ENCODE results near the gene DGKA.
A peak's percentile ranks its signal among the peaks of the same experiment; 100 is the strongest.

The DGKA gene

GRCh38 chr12:55966408-55967281 is 35.7 kb downstream of the DGKA start, which contains the start of gene CDK2:
Gene CDK2 (plus strand): TSS chr12:55966830. CDS start chr12:55967009, 179 bp downstream.
- Histone ChIP-seq H3K36me3 (ENCODE audit: control insufficient read depth in 2 of 2, insufficient read depth in 1 of 2, low read length in 2 of 2) (peaks cover 10 to 39% of the 10 kb centered on the region in 2 experiments), H3K4me3 (ENCODE audit: low read depth, low read length) (peak within 1 kb of the TSS; percentile 89), H3K9me3 (ENCODE audit: control insufficient read depth, insufficient read depth, low read depth, low read length) (no peaks in the 10 kb centered on the region), H3K27ac (ENCODE audit: extremely low read depth, low read depth, low read length) (peak within 1 kb of the TSS; percentile 83), H3K4me1 (ENCODE audit: control insufficient read depth, insufficient read depth, low read length) (peaks cover 5% of the 10 kb centered on the region)
- ChIA-PET CTCF (interaction anchor here (0.6 to 0.7 kb wide), 2 partner anchors 25 to 38 kb away, joined by 3 to 5 read pairs; no protein-coding TSS in a partner anchor), POLR2A (interaction anchor here (0.5 to 0.6 kb wide), 2 partner anchors 88 to 137 kb away, joined by 4 read pairs; partner anchors contain the start of gene DNAJC14)
- 0 out of 2 replicates have a peak, but pooled peaks have one; percentile 43 for TF ChIP-seq SP7 (tag by site-specific recombination; IDR thresholded peaks at IDR 0.05)
- TF ChIP-seq ZBTB7A (tag by site-specific recombination; IDR thresholded peaks at IDR 0.05; ENCODE audit: low read depth): no peak
- TF ChIP-seq HOXD13 (CRISPR knock-in tag; IDR thresholded peaks at IDR 0.05; ENCODE audit: borderline replicate concordance): no peak
- peak; percentile 94 for TF ChIP-seq ZBTB20 (tag by site-specific recombination; IDR thresholded peaks at IDR 0.05)
- no peak for TF ChIP-seq MEIS1 (CRISPR knock-in tag; IDR thresholded peaks at IDR 0.05; ENCODE audit: borderline replicate concordance)
- TF ChIP-seq ZNF211 (tag by site-specific recombination; IDR thresholded peaks at IDR 0.05; ENCODE audit: low read depth): no peak
- no peak for TF ChIP-seq ZNF132 (tag by site-specific recombination; IDR thresholded peaks at IDR 0.05; ENCODE audit: borderline replicate concordance)
- TF ChIP-seq TCF7L2 (IDR thresholded peaks at IDR 0.05; ENCODE audit: borderline replicate concordance, low read depth, low read length): peak; percentile 16; the same call in 1 of the 2 replicates
- TF ChIP-seq ZNF155 (tag by site-specific recombination; IDR thresholded peaks at IDR 0.05): no peak
- TF ChIP-seq SCRT1 (tag by site-specific recombination; IDR thresholded peaks at IDR 0.05; ENCODE audit: borderline replicate concordance): no peak
- peak; percentile 68; the same call in 1 of the 2 replicates for TF ChIP-seq ZNF10 (tag by site-specific recombination; IDR thresholded peaks at IDR 0.05)
- no peak for TF ChIP-seq MYNN (tag by site-specific recombination; IDR thresholded peaks at IDR 0.05; ENCODE audit: borderline replicate concordance)
- TF ChIP-seq ZBTB1 (tag by site-specific recombination; IDR thresholded peaks at IDR 0.05): no peak
- no peak for TF ChIP-seq GLI4 (tag by site-specific recombination; IDR thresholded peaks at IDR 0.05)
- TF ChIP-seq TRIM28 (IDR thresholded peaks at IDR 0.05; ENCODE audit: borderline replicate concordance, low read length): no peak
- TF ChIP-seq ZNF133 (tag by site-specific recombination; IDR thresholded peaks at IDR 0.05): no peak
- TF ChIP-seq ZNF221 (tag by site-specific recombination; IDR thresholded peaks at IDR 0.05; ENCODE audit: borderline replicate concordance): no peak
- TF ChIP-seq PRDM1 (tag by site-specific recombination; IDR thresholded peaks at IDR 0.05): no peak
- TF ChIP-seq, protein P1, sequence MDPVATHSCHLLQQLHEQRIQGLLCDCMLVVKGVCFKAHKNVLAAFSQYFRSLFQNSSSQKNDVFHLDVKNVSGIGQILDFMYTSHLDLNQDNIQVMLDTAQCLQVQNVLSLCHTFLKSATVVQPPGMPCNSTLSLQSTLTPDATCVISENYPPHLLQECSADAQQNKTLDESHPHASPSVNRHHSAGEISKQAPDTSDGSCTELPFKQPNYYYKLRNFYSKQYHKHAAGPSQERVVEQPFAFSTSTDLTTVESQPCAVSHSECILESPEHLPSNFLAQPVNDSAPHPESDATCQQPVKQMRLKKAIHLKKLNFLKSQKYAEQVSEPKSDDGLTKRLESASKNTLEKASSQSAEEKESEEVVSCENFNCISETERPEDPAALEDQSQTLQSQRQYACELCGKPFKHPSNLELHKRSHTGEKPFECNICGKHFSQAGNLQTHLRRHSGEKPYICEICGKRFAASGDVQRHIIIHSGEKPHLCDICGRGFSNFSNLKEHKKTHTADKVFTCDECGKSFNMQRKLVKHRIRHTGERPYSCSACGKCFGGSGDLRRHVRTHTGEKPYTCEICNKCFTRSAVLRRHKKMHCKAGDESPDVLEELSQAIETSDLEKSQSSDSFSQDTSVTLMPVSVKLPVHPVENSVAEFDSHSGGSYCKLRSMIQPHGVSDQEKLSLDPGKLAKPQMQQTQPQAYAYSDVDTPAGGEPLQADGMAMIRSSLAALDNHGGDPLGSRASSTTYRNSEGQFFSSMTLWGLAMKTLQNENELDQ (tag by site-specific recombination; IDR thresholded peaks at IDR 0.05; ENCODE audit: low read depth): no peak
- TF ChIP-seq HOXA7 (CRISPR knock-in tag; IDR thresholded peaks at IDR 0.05; ENCODE audit: borderline replicate concordance): no peak
- no peak for TF ChIP-seq ZNF747 (tag by site-specific recombination; IDR thresholded peaks at IDR 0.05)
- no peak for TF ChIP-seq SCRT2 (tag by site-specific recombination; IDR thresholded peaks at IDR 0.05)
- no peak for TF ChIP-seq ZNF792 (tag by site-specific recombination; IDR thresholded peaks at IDR 0.05)
- TF ChIP-seq ZEB2 (tag by site-specific recombination; IDR thresholded peaks at IDR 0.05): 0 out of 2 replicates have a peak, but pooled peaks have one; percentile 55
- TF ChIP-seq ZNF510 (tag by site-specific recombination; IDR thresholded peaks at IDR 0.05; ENCODE audit: insufficient replicate concordance): no peak
- TF ChIP-seq ZNF76 (tag by site-specific recombination; IDR thresholded peaks at IDR 0.05; ENCODE audit: borderline replicate concordance, low read depth): peak; percentile 57; the same call in 1 of the 2 replicates
- TF ChIP-seq ZXDB (tag by site-specific recombination; IDR thresholded peaks at IDR 0.05): peak; percentile 97
- no peak for TF ChIP-seq ZFHX2 (tag by site-specific recombination; conservative IDR thresholded peaks at IDR 0.05)
- TF ChIP-seq ZSCAN16 (tag by site-specific recombination; IDR thresholded peaks at IDR 0.05): no peak
- no peak for TF ChIP-seq ZNF580 (tag by site-specific recombination; IDR thresholded peaks at IDR 0.05)
- TF ChIP-seq ZNF394 (tag by site-specific recombination; IDR thresholded peaks at IDR 0.05; ENCODE audit: borderline replicate concordance): no peak
- no peak for TF ChIP-seq ZNF670 (tag by site-specific recombination; IDR thresholded peaks at IDR 0.05; ENCODE audit: low read depth)
- no peak for TF ChIP-seq ZNF548 (tag by site-specific recombination; IDR thresholded peaks at IDR 0.05)
- no peak for TF ChIP-seq ZNF324 (tag by site-specific recombination; IDR thresholded peaks at IDR 0.05)
- no peak for TF ChIP-seq ZBTB6 (tag by site-specific recombination; IDR thresholded peaks at IDR 0.05)
- TF ChIP-seq GFI1B (tag by site-specific recombination; IDR thresholded peaks at IDR 0.05): no peak
- TF ChIP-seq ZNF629 (tag by site-specific recombination; IDR thresholded peaks at IDR 0.05): peak; percentile 12; the same call in 1 of the 2 replicates
